K562 (cell line): ENCODE measurements around the gene BUB3. TPM values are rescaled to one million over a fixed set of nuclear protein-coding genes. Genes with fewer than 3 reads are reported as not detected.

ENCODE experiments used
- ASH1L ChIP-seq: fragments of 450-650 bp; IDR thresholded peaks from 2 replicates; pipeline ENCODE4 v1.6.1; 2018; ENCODE audit warnings: borderline replicate concordance, mild to moderate bottlenecking, low read depth; ENCODE audit not compliant: partially characterized antibody
- DNMT1 ChIP-seq: fragments of 450-650 bp; IDR thresholded peaks from 2 replicates; pipeline ENCODE4 v1.6.1; 2016; ENCODE audit warnings: antibody characterized with exemption, mild to moderate bottlenecking
- GATAD2A ChIP-seq: fragments of 450-650 bp; IDR thresholded peaks from 2 replicates; pipeline ENCODE4 v1.6.1; 2017
- HES1 ChIP-seq: fragments of 450-650 bp; IDR thresholded peaks from 2 replicates; pipeline ENCODE4 v1.6.1; 2016; ENCODE audit warnings: low read depth, mild to moderate bottlenecking, moderate library complexity
- HNRNPK ChIP-seq: fragments of 200-400 bp; formaldehyde crosslinking; IDR thresholded peaks from one replicate; pipeline ENCODE4 v1.6.1; 2018; ENCODE audit warnings: mild to moderate bottlenecking, low read depth, low read length; ENCODE audit not compliant: poor library complexity, severe bottlenecking
- KLF16 ChIP-seq: IDR thresholded peaks from 2 replicates; pipeline ENCODE4 v1.6.1; 2016; ENCODE audit warnings: antibody characterized with exemption
- MYBL2 ChIP-seq, 2 experiments: fragments of 450-650 bp in 1 of 2; sonication (generic) in 1 of 2; formaldehyde crosslinking in 1 of 2; IDR thresholded peaks; 2 replicates each; pipeline versions ENCODE4 v1.6.1 to v1.8.1; 2017 to 2022; ENCODE audit warnings: borderline replicate concordance in 1 of 2, inconsistent platforms in 1 of 2, low read depth in 1 of 2, mild to moderate bottlenecking in 1 of 2, missing genetic modification reagents in 1 of 2, moderate library complexity in 1 of 2
- PHB ChIP-seq: fragments of 250-450 bp; sonication (Bioruptor Pico); IDR thresholded peaks from 2 replicates; pipeline ENCODE4 v1.5.0; 2021
- RBM34 ChIP-seq: fragments of 200-400 bp; formaldehyde crosslinking; IDR thresholded peaks from 2 replicates; pipeline ENCODE4 v1.6.1; 2018; ENCODE audit warnings: low read length, borderline replicate concordance; ENCODE audit not compliant: insufficient read depth
- RHOXF2B ChIP-seq: fragments of 250-450 bp; sonication (Bioruptor Pico); conservative IDR thresholded peaks from 2 replicates; pipeline ENCODE4 v1.5.1; 2021
- SIX5 ChIP-seq, 2 experiments: IDR thresholded peaks; 2 replicates each; pipeline ENCODE4 v1.6.1; 2011; ENCODE audit warnings: low read length in 2 of 2, borderline replicate concordance in 1 of 2, low read depth in 1 of 2, mild to moderate bottlenecking in 1 of 2, moderate library complexity in 1 of 2; ENCODE audit not compliant: insufficient read depth in 1 of 2
- SRSF9 ChIP-seq: fragments of 200-400 bp; formaldehyde crosslinking; IDR thresholded peaks from 2 replicates; pipeline ENCODE4 v1.6.1; 2017; ENCODE audit warnings: low read depth, low read length, borderline replicate concordance
- TAF7 ChIP-seq: fragments of 450-650 bp; IDR thresholded peaks from 2 replicates; pipeline ENCODE4 v1.6.1; 2016; ENCODE audit warnings: missing genetic modification characterization, missing compliant biosample characterization
- TAL1 ChIP-seq: fragments of 450-650 bp; IDR thresholded peaks from 2 replicates; pipeline ENCODE4 v1.6.1; 2016; ENCODE audit warnings: mild to moderate bottlenecking
- YY1 ChIP-seq, 3 experiments: IDR thresholded peaks; 2 replicates each; pipeline ENCODE4 v1.6.1; 2011; ENCODE audit warnings: low read length in 2 of 3, mild to moderate bottlenecking in 2 of 3, moderate library complexity in 2 of 3, borderline replicate concordance in 1 of 3, control low read depth in 1 of 3, low read depth in 1 of 3; ENCODE audit not compliant: insufficient read depth in 3 of 3, insufficient replicate concordance in 2 of 3, control insufficient read depth in 1 of 3, insufficient read length in 1 of 3; ENCODE audit errors: extremely low read depth in 1 of 3
- ZFPM2 ChIP-seq: fragments of 250-450 bp; sonication (Bioruptor Pico); IDR thresholded peaks from 2 replicates; pipeline ENCODE4 v1.5.1; 2022; ENCODE audit warnings: mild to moderate bottlenecking
- ZKSCAN1 ChIP-seq: fragments of 150-350 bp; IDR thresholded peaks from 2 replicates; pipeline ENCODE4 v1.6.1; 2016; ENCODE audit warnings: low read depth, low read length
- ZNF184 ChIP-seq: sonication (generic); formaldehyde crosslinking; IDR thresholded peaks from 2 replicates; pipeline ENCODE4 v1.5.0; 2020; ENCODE audit warnings: missing genetic modification reagents
- ZNF395 ChIP-seq: fragments of 200-800 bp; sonication (Bioruptor generic); IDR thresholded peaks from 2 replicates; pipeline ENCODE4 v1.6.1; 2017; ENCODE audit warnings: missing genetic modification characterization, missing compliant biosample characterization
- ZNF436 ChIP-seq: fragments of 250-450, 450-650 bp; sonication (Bioruptor Pico); formaldehyde crosslinking; IDR thresholded peaks from 2 replicates; pipeline ENCODE4 v1.7.0; 2020; ENCODE audit warnings: mild to moderate bottlenecking
- ZNF445 ChIP-seq: fragments of 250-450 bp; sonication (Bioruptor Pico); IDR thresholded peaks from 2 replicates; pipeline ENCODE4 v1.4.0; 2020; ENCODE audit warnings: low read depth, mild to moderate bottlenecking, moderate library complexity
- ZNF668 ChIP-seq: fragments of 250-450 bp; sonication (Bioruptor Pico); IDR thresholded peaks from 2 replicates; pipeline ENCODE4 v1.8.0; 2022; ENCODE audit warnings: mild to moderate bottlenecking, inconsistent platforms
- ZNF79 ChIP-seq: fragments of 250-450 bp; sonication (Bioruptor Pico); IDR thresholded peaks from 2 replicates; pipeline ENCODE4 v1.4.0; 2020; ENCODE audit warnings: low read depth, mild to moderate bottlenecking, moderate library complexity
- polyA plus RNA-seq, 8 experiments: library from polyadenylated mRNA; depleted of rRNA in 4 of 8; stranded (reverse) in 5 of 8; unstranded in 3 of 8; fragments of >200 nt; fragmentation: Nextera tagmentation in 2 of 8; fragmentation: Illumina TruSeq in 1 of 8; extraction: Ambion mirVana in 2 of 8; extraction: Trizol in 1 of 8; gene quantifications; 2 replicates each; pipeline versions ENCODE4 v1.2.1 to v1.2.3, GENCODE V29; 2011 to 2014; ENCODE audit warnings: inconsistent platforms in 1 of 8, missing spikeins in 1 of 8
- total RNA-seq, 7 experiments: library from RNA; depleted of rRNA in 6 of 7; stranded (reverse); fragments of >200 nt in 6 of 7; fragmentation: Illumina TruSeq in 2 of 7; extraction: Trizol in 2 of 7; gene quantifications; 2 replicates each; pipeline versions ENCODE4 v1.2.1 to v1.2.3, GENCODE V29; 2011 to 2021; ENCODE audit warnings: low replicate concordance in 1 of 7
- TF ChIP-seq, protein P1 (sequence below): conservative IDR thresholded peaks from 2 replicates; pipeline ENCODE4 v1.6.1; 2011; ENCODE audit warnings: low read depth, mild to moderate bottlenecking, low read length; ENCODE audit not compliant: control insufficient read depth
- TF ChIP-seq, protein P2 (sequence below): sonication (generic); formaldehyde crosslinking; IDR thresholded peaks from 2 replicates; pipeline ENCODE4 v1.8.1; 2022; ENCODE audit warnings: missing genetic modification reagents

The BUB3 gene
- total and polyA plus RNA-seq, 9 of the 15 experiments (the other 6 are each of a cell fraction or from before 2014, with no cell fraction given) = 167 to 761 (median 225) TPM

- TF ChIP-seq MYBL2 (IDR thresholded peaks at IDR 0.05; ENCODE audit: low read depth) (peak; percentile 78), MYBL2 (CRISPR knock-in tag; IDR thresholded peaks at IDR 0.05; ENCODE audit: borderline replicate concordance) (no peak), ZNF445 (CRISPR knock-in tag) (no peak), RHOXF2B (CRISPR knock-in tag) (no peak), ASH1L (no peak), ZKSCAN1 (peak; percentile 39; the same call in 1 of the 2 replicates), ZNF79 (no peak), ZNF436 (no peak), GATAD2A (no peak), KLF16 (peak; percentile 95), DNMT1 (no peak), HNRNPK (peak; percentile 75), RBM34 (no peak), HES1 (peak; percentile 72; the same call in 1 of the 2 replicates), ZNF668 (CRISPR knock-in tag) (no peak), ZNF395 (peak; percentile 95), PHB (no peak), SRSF9 (no peak), SIX5 (IDR thresholded peaks at IDR 0.05; ENCODE audit: borderline replicate concordance in 1 of 2, insufficient read depth in 1 of 2, low read depth in 1 of 2, low read length in 2 of 2) (no peak), YY1 (IDR thresholded peaks at IDR 0.05; ENCODE audit: borderline replicate concordance in 1 of 3, control insufficient read depth in 1 of 3, extremely low read depth in 1 of 3, insufficient read depth in 3 of 3, insufficient read length in 1 of 3, insufficient replicate concordance in 2 of 3, low read depth in 1 of 3, low read length in 2 of 3) (peak in 1 of 3 experiments; percentile 25), TAL1 (peak; percentile 91), TAF7 (no peak), ZFPM2 (CRISPR knock-in tag) (no peak), ZNF184 (CRISPR knock-in tag) (no peak)
- TF ChIP-seq, protein P1, sequence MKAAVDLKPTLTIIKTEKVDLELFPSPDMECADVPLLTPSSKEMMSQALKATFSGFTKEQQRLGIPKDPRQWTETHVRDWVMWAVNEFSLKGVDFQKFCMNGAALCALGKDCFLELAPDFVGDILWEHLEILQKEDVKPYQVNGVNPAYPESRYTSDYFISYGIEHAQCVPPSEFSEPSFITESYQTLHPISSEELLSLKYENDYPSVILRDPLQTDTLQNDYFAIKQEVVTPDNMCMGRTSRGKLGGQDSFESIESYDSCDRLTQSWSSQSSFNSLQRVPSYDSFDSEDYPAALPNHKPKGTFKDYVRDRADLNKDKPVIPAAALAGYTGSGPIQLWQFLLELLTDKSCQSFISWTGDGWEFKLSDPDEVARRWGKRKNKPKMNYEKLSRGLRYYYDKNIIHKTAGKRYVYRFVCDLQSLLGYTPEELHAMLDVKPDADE = peak; percentile 88
- TF ChIP-seq, protein P2, sequence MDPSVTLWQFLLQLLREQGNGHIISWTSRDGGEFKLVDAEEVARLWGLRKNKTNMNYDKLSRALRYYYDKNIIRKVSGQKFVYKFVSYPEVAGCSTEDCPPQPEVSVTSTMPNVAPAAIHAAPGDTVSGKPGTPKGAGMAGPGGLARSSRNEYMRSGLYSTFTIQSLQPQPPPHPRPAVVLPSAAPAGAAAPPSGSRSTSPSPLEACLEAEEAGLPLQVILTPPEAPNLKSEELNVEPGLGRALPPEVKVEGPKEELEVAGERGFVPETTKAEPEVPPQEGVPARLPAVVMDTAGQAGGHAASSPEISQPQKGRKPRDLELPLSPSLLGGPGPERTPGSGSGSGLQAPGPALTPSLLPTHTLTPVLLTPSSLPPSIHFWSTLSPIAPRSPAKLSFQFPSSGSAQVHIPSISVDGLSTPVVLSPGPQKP (CRISPR knock-in tag) = no peak
Observed at GRCh38 chr10:123134915-123135414, 19.2 kb upstream of the BUB3 start (continued).
